ENCODE results near the gene CLCNKB. TPM values are rescaled to one million over a fixed set of nuclear protein-coding genes. Genes with fewer than 3 reads are reported as not detected.

Gene CLCNKB
- polyA plus RNA-seq, 2 donors = 0.06 TPM; not detected in 1

- no peak overlapping the region for H3K27ac ChIP-seq (ENCODE audit: low read depth in 2 of 2, low read length in 1 of 2)
- no peaks in the 10 kb centered on the region for H3K9me3 ChIP-seq (ENCODE audit: control insufficient read depth in 2 of 2, insufficient read depth in 1 of 2, low read depth in 1 of 2, low read length in 1 of 2)
- no peaks in the 10 kb centered on the region for H3K36me3 ChIP-seq (ENCODE audit: control insufficient read depth in 2 of 2, insufficient read depth in 2 of 2, low read length in 1 of 2)
- peaks cover 9 to 25% of the 10 kb centered on the region in 2 donors for H3K4me1 ChIP-seq (ENCODE audit: control insufficient read depth in 2 of 2, insufficient read depth in 2 of 2, low read length in 1 of 2)
- peak overlapping the region; percentile 31 to 43 for H3K4me3 ChIP-seq (ENCODE audit: low read depth in 1 of 2, low read length in 2 of 2)
- 6 to 7% methylated on average over 32 to 49 of the region's 49 CpGs for WGBS, 2 donors
- H3K27me3 ChIP-seq (ENCODE audit: control insufficient read depth in 1 of 2, insufficient read depth in 2 of 2, low read length in 2 of 2) = peaks cover 0 to 3% of the 10 kb centered on the region in 2 donors
Measured at GRCh38 chr1:16072616-16073484, 29.3 kb downstream of the CLCNKB start.

- Histone ChIP-seq H3K4me3 (ENCODE audit: low read depth in 1 of 2, low read length in 2 of 2) (peak within 1 kb of the TSS; percentile 31 to 43), H3K4me1 (ENCODE audit: control insufficient read depth in 2 of 2, insufficient read depth in 2 of 2, low read length in 1 of 2) (peaks cover 7 to 25% of the 10 kb centered on the region in 2 donors), H3K27me3 (ENCODE audit: control insufficient read depth in 1 of 2, insufficient read depth in 2 of 2, low read length in 2 of 2) (peaks cover 0 to 3% of the 10 kb centered on the region in 2 donors), H3K9me3 (ENCODE audit: control insufficient read depth in 2 of 2, insufficient read depth in 1 of 2, low read depth in 1 of 2, low read length in 1 of 2) (no peaks in the 10 kb centered on the region), H3K36me3 (ENCODE audit: control insufficient read depth in 2 of 2, insufficient read depth in 2 of 2, low read length in 1 of 2) (no peaks in the 10 kb centered on the region), H3K27ac (ENCODE audit: low read depth in 2 of 2, low read length in 1 of 2) (peak within 1 kb of the TSS in 1 of 2 donors; percentile 30)
- WGBS, 2 donors = 3 to 4% methylated on average over 31 to 54 of the region's 54 CpGs
Measured at GRCh38 chr1:16073490-16074119, 30.0 kb downstream of the CLCNKB start, which contains the start of gene FAM131C. Gene FAM131C, minus strand, starts transcription at chr1:16073651. Its CDS starts 209 bp downstream, at chr1:16073442.

- 73 to 75% methylated on average over 5 of the region's 5 CpGs for WGBS, 2 donors
- Histone ChIP-seq H3K36me3 (ENCODE audit: control insufficient read depth in 2 of 2, insufficient read depth in 2 of 2, low read length in 1 of 2) (no peaks in the 10 kb centered on the region), H3K27ac (ENCODE audit: low read depth in 2 of 2, low read length in 1 of 2) (no peak overlapping the region), H3K4me3 (ENCODE audit: low read depth in 1 of 2, low read length in 2 of 2) (no peak overlapping the region), H3K9me3 (ENCODE audit: control insufficient read depth in 2 of 2, insufficient read depth in 1 of 2, low read depth in 1 of 2, low read length in 1 of 2) (no peaks in the 10 kb centered on the region), H3K27me3 (ENCODE audit: control insufficient read depth in 1 of 2, insufficient read depth in 2 of 2, low read length in 2 of 2) (peaks cover 0 to 3% of the 10 kb centered on the region in 2 donors), H3K4me1 (ENCODE audit: control insufficient read depth in 2 of 2, insufficient read depth in 2 of 2, low read length in 1 of 2) (peaks cover 7 to 27% of the 10 kb centered on the region in 2 donors)
Measured at GRCh38 chr1:16074217-16074616, 30.6 kb downstream of the CLCNKB start.

GRCh38 chr1:16075337-16076030, 31.9 kb downstream of the CLCNKB start:
- 48 to 55% methylated on average over 11 of the region's 11 CpGs for WGBS, 2 donors
- Histone ChIP-seq H3K27me3 (ENCODE audit: control insufficient read depth in 1 of 2, insufficient read depth in 2 of 2, low read length in 2 of 2) (peaks cover 0 to 3% of the 10 kb centered on the region in 2 donors), H3K9me3 (ENCODE audit: control insufficient read depth in 2 of 2, insufficient read depth in 1 of 2, low read depth in 1 of 2, low read length in 1 of 2) (no peaks in the 10 kb centered on the region), H3K27ac (ENCODE audit: low read depth in 2 of 2, low read length in 1 of 2) (peak overlapping the region in 1 of 2 donors; percentile 66), H3K4me3 (ENCODE audit: low read depth in 1 of 2, low read length in 2 of 2) (no peak overlapping the region), H3K36me3 (ENCODE audit: control insufficient read depth in 2 of 2, insufficient read depth in 2 of 2, low read length in 1 of 2) (no peaks in the 10 kb centered on the region), H3K4me1 (ENCODE audit: control insufficient read depth in 2 of 2, insufficient read depth in 2 of 2, low read length in 1 of 2) (peaks cover 7 to 28% of the 10 kb centered on the region in 2 donors)

GRCh38 chr1:16076031-16076864, 32.7 kb downstream of the CLCNKB start:
- Histone ChIP-seq H3K4me3 (ENCODE audit: low read depth in 1 of 2, low read length in 2 of 2) (no peak overlapping the region), H3K4me1 (ENCODE audit: control insufficient read depth in 2 of 2, insufficient read depth in 2 of 2, low read length in 1 of 2) (peaks cover 7 to 28% of the 10 kb centered on the region in 2 donors), H3K9me3 (ENCODE audit: control insufficient read depth in 2 of 2, insufficient read depth in 1 of 2, low read depth in 1 of 2, low read length in 1 of 2) (no peaks in the 10 kb centered on the region), H3K27me3 (ENCODE audit: control insufficient read depth in 1 of 2, insufficient read depth in 2 of 2, low read length in 2 of 2) (peaks cover 0 to 3% of the 10 kb centered on the region in 2 donors), H3K27ac (ENCODE audit: low read depth in 2 of 2, low read length in 1 of 2) (peak overlapping the region; percentile 21 to 87), H3K36me3 (ENCODE audit: control insufficient read depth in 2 of 2, insufficient read depth in 2 of 2, low read length in 1 of 2) (no peaks in the 10 kb centered on the region)
- WGBS, 2 donors = 60 to 69% methylated on average over 14 of the region's 14 CpGs

GRCh38 chr1:16076865-16077238, 33.3 kb downstream of the CLCNKB start:
- no peak overlapping the region for H3K4me3 ChIP-seq (ENCODE audit: low read depth in 1 of 2, low read length in 2 of 2)
- 47 to 59% methylated on average over 11 of the region's 11 CpGs for WGBS, 2 donors
- no peaks in the 10 kb centered on the region for H3K36me3 ChIP-seq (ENCODE audit: control insufficient read depth in 2 of 2, insufficient read depth in 2 of 2, low read length in 1 of 2)
- peaks cover 9 to 31% of the 10 kb centered on the region in 2 donors for H3K4me1 ChIP-seq (ENCODE audit: control insufficient read depth in 2 of 2, insufficient read depth in 2 of 2, low read length in 1 of 2)
- H3K27me3 ChIP-seq (ENCODE audit: control insufficient read depth in 1 of 2, insufficient read depth in 2 of 2, low read length in 2 of 2) = peaks cover 0 to 3% of the 10 kb centered on the region in 2 donors
- H3K9me3 ChIP-seq (ENCODE audit: control insufficient read depth in 2 of 2, insufficient read depth in 1 of 2, low read depth in 1 of 2, low read length in 1 of 2) = no peaks in the 10 kb centered on the region
- H3K27ac ChIP-seq (ENCODE audit: low read depth in 2 of 2, low read length in 1 of 2) = peak overlapping the region; percentile 76 to 87

- H3K36me3 ChIP-seq (ENCODE audit: control insufficient read depth in 2 of 2, insufficient read depth in 2 of 2, low read length in 1 of 2) = no peaks in the 10 kb centered on the region
- H3K27ac ChIP-seq (ENCODE audit: low read depth in 2 of 2, low read length in 1 of 2) = peak overlapping the region; percentile 76 to 87
- peaks cover 9 to 31% of the 10 kb centered on the region in 2 donors for H3K4me1 ChIP-seq (ENCODE audit: control insufficient read depth in 2 of 2, insufficient read depth in 2 of 2, low read length in 1 of 2)
- WGBS, 2 donors = 64 to 72% methylated on average over 12 of the region's 12 CpGs
- H3K27me3 ChIP-seq (ENCODE audit: control insufficient read depth in 1 of 2, insufficient read depth in 2 of 2, low read length in 2 of 2) = peaks cover 0 to 3% of the 10 kb centered on the region in 2 donors
- no peak overlapping the region for H3K4me3 ChIP-seq (ENCODE audit: low read depth in 1 of 2, low read length in 2 of 2)
- H3K9me3 ChIP-seq (ENCODE audit: control insufficient read depth in 2 of 2, insufficient read depth in 1 of 2, low read depth in 1 of 2, low read length in 1 of 2) = no peaks in the 10 kb centered on the region
Measured at GRCh38 chr1:16077406-16078245, 34.0 kb downstream of the CLCNKB start.

- H3K9me3 ChIP-seq (ENCODE audit: control insufficient read depth in 2 of 2, insufficient read depth in 1 of 2, low read depth in 1 of 2, low read length in 1 of 2) = no peaks in the 10 kb centered on the region
- 30% methylated on average over 10 of the region's 10 CpGs for WGBS, 2 donors
- no peaks in the 10 kb centered on the region for H3K27me3 ChIP-seq (ENCODE audit: control insufficient read depth in 1 of 2, insufficient read depth in 2 of 2, low read length in 2 of 2)
- H3K4me1 ChIP-seq (ENCODE audit: control insufficient read depth in 2 of 2, insufficient read depth in 2 of 2, low read length in 1 of 2) = peaks cover 2 to 33% of the 10 kb centered on the region in 2 donors
- H3K27ac ChIP-seq (ENCODE audit: low read depth in 2 of 2, low read length in 1 of 2) = peak overlapping the region; percentile 44 to 86
- H3K36me3 ChIP-seq (ENCODE audit: control insufficient read depth in 2 of 2, insufficient read depth in 2 of 2, low read length in 1 of 2) = no peaks in the 10 kb centered on the region
- H3K4me3 ChIP-seq (ENCODE audit: low read depth in 1 of 2, low read length in 2 of 2) = no peak overlapping the region
Measured at GRCh38 chr1:16078925-16079656, 35.5 kb downstream of the CLCNKB start.

Data from esophagus (tissue), 2 donors.